GM19324 (cell line): ENCODE measurements around the gene AMDHD1.
A peak's percentile ranks its signal among the peaks of the same experiment; 100 is the strongest.

ENCODE experiments used
- ATAC-seq: cut with Tn5 transposase; IDR thresholded peaks from one replicate; pipeline ENCODE4 v1.9.1; 2021; ENCODE audit warnings: mild to moderate bottlenecking, moderate library complexity; ENCODE audit not compliant: unreplicated experiment, low FRiP score

Gene AMDHD1, protein sequence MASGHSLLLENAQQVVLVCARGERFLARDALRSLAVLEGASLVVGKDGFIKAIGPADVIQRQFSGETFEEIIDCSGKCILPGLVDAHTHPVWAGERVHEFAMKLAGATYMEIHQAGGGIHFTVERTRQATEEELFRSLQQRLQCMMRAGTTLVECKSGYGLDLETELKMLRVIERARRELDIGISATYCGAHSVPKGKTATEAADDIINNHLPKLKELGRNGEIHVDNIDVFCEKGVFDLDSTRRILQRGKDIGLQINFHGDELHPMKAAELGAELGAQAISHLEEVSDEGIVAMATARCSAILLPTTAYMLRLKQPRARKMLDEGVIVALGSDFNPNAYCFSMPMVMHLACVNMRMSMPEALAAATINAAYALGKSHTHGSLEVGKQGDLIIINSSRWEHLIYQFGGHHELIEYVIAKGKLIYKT

GRCh38 chr12:95943330-95943842, at the start of gene AMDHD1:
Gene AMDHD1, plus strand, starts transcription at chr12:95943331. Its CDS starts 68 bp downstream, at chr12:95943399.
- ATAC-seq: peak; percentile 65

DNA sequence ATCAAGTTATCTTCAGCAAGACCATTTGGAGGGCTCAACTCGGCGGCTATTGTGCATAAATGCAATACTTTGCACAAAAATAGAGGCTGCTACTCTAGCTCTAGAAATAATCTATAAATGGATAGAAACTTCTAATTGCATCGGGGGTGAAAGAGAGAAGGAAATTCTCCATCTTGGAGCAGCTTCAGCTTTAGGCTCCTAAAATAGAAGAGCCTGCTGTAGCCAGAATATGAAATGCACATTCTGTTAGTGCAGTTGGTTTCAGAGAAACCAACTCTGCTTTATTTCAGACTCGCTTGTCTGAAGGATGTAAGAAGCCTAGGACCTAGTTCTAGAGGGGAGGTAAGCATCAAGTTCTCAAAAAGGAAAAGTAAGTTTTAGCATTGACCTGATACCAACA, 46.3 kb upstream of the AMDHD1 start:
- no peak for ATAC-seq

GRCh38 chr12:95898081-95898480, 45.0 kb upstream of the AMDHD1 start:
- no peak for ATAC-seq

DNA sequence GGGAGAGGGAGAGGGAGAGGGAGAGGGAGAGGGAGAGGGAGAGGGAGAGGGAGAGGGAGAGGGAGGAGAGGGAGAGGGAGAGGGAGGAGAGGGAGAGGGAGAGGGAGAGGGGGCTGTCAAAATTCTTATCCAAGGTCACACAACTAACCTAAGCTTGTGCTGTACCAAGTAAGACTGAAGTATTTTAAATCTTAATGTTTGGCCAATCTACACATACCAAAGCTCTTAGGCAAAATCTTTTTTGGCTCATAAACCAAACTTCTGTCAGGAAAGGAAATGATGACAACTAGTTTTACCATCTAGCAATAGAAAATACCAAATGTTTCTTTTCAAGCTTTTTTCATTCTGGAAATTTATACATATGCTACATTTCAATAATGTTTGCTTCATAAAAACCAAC, 34.6 kb upstream of the AMDHD1 start:
- ATAC-seq: no peak

- ATAC-seq: no peak
These were observed 33.3 kb upstream of the AMDHD1 start for GRCh38 chr12:95909871-95910270.

DNA sequence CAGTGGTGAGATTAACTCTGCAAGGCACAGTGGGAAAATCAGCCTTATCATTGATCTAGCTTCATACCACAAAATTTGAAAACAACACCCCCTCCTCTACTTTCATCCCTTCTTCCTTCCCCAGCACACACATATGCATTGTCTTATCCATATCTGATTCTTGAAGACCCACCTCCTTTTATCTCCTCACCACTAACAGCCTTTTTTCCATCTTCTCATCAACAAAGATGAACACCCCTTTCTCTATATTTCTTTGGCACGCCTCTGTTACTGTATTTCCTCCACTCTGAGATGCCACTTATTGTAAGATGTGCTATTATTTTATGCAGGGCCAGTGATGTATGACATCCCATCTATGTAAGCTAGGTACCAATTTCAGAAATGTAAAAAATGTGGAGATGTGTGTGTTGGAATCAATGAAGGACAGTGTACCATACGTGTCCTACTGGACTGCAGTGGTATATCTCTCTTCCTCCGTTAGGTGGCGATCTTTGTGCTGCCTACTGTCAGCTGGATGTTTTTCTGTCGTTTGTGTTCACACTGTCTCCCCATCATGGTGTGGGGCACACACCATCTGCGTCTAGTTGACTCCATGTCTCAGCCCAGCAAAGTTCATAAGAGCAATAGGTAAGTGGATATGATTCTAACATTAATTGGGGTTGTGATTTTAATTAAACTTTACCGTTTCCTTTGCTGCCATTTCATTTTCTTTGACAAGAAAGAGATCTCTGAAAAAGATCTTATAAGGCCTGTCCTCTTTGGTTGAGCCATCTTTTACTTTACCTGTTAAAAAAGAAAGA, 24.7 kb upstream of the AMDHD1 start:
- ATAC-seq: no peak

GRCh38 chr12:95919110-95919509, 24.0 kb upstream of the AMDHD1 start:
- no peak for ATAC-seq

GRCh38 chr12:95922231-95922630, 20.9 kb upstream of the AMDHD1 start:
- no peak for ATAC-seq

- ATAC-seq: no peak
These were observed 2.6 kb upstream of the AMDHD1 start for GRCh38 chr12:95940514-95940913.

DNA sequence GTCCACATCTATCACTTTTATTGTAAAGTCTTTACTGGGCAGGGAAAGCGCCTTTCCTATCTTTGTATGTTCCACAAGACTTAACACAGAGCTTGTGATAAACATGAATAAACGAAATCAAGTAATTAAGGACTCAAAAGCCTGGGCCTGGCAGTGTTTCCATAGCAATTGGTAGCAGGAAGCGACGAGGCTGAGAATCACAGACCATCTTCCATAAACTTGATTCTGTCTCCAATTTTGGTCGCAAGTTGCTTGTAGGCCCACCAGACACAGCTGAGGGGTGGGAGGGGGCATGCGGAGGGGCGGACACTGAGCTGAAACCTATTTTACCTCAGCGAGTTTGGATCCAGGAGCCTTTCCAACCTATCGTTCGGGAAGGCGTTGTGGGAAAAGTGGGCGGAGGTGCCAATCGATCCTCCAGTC, 1.0 kb upstream of the AMDHD1 start:
- no peak for ATAC-seq

DNA sequence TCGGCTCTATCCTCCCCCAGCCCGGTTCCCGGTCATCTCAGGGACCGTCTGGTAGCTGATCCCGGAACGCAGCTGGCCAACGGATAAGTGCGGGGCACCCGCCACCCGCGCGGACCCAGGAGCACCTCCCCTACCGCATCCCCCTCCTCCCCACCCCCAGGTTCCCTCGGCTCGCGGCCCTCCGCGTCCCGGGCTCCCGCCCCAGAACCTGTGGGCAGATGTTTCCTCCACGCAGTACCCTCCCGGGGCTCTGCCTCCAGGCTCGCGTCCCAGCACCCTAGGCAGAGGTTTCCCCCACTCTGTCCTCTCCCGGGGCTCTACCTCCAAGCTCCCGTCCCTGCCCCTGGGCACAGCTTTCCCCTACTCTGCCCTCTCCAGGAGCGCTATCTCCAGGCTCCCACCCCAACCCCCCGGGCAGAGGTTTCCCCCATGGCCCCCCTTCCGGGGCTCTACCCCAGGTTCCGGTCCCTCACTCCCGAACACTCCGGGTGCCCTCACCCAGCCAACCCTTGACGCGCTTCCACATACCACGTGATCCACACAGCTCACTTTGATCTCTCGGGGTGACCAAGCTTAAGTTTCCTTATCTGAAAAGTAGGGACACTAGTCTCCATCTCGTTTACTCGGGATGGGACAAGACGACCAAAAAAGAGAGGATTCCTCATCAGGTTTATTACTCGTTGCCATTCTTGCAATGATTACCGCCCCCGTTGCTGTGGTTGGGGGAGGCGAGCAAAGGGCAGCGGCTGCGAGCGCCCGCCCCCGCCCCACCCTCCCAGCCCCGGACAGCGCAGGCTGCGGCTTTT, 404 bp upstream of the AMDHD1 start, which contains the start of gene CCDC38:
TSS of gene CCDC38 (minus strand) at position 91 of the 806 bp plus-strand sequence. CDS start 6,105 bp downstream, outside the sequence.
- ATAC-seq: peak; percentile 98

- ATAC-seq: no peak
These were observed 1.1 kb downstream of the AMDHD1 start for GRCh38 chr12:95944108-95944704.

- no peak for ATAC-seq
These were observed 6.5 kb downstream of the AMDHD1 start for GRCh38 chr12:95949477-95950206.

DNA sequence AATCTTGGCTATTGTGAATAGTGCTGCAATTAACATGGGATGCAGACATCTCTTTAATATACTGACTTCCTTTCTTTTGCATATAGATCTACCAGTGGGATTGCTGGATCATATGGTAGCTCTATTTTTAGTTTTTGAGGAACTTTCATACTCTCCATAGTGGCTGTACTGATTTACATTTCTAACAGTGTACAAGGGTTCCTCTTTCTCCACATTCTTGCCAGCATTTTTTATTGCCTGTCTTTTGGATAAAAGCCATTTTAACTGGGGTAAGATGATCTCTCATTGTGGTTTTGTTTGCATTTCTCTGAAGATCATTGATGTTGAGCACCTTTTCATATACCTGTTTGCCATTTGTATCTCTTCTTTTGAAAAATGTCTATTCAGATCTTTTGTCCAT, 8.4 kb downstream of the AMDHD1 start:
- ATAC-seq: no peak

GRCh38 chr12:95953000-95953399, 9.9 kb downstream of the AMDHD1 start:
- ATAC-seq: no peak

- ATAC-seq: no peak
These were observed 12.5 kb downstream of the AMDHD1 start for GRCh38 chr12:95955549-95956159.

DNA sequence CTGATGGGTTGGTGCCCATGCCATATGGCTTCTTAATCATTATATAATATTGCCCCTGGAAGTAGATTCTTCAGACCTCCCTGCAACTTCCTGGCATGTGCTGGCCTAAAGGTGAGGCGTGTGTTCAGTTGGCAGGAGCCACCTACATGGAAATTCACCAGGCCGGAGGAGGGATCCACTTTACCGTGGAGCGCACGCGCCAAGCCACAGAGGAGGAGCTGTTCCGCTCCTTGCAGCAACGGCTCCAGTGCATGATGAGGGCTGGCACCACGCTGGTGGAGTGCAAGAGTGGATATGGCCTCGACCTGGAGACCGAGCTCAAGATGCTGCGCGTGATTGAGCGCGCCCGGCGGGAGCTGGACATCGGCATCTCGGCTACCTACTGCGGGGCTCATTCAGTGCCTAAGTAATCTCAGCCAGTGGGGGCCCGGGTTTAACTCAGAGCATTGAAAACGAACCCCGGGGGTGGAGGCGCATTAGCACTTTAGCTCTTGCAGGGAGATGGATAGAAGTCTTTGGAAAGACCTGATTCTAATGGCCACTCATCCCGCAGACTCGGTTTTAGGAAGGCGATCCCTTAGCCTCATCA, 13.5 kb downstream of the AMDHD1 start:
- ATAC-seq: no peak

DNA sequence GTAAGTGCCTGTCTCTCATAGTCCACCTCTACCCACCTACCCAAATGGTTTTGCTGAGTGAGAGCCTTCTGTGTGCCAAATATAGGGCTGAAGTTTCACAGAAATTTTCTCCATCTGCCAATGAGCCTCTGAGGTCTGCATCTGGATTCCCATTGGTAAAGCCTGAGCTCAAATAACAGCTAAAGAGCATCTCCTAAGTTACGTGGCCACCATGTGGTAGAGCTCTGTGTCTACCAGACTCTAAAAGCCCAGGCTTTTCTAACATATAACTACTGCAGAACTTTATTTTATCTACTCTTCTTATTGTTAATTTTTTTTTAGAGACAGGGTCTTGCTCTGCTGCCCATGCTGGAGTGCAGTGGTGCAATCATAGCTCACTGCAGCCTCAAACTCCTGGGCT, 16.0 kb downstream of the AMDHD1 start:
- no peak for ATAC-seq

- no peak for ATAC-seq
These were observed 17.1 kb downstream of the AMDHD1 start for GRCh38 chr12:95960241-95960640.
